Measurements from ENCODE around the gene STK32B.

DNA sequence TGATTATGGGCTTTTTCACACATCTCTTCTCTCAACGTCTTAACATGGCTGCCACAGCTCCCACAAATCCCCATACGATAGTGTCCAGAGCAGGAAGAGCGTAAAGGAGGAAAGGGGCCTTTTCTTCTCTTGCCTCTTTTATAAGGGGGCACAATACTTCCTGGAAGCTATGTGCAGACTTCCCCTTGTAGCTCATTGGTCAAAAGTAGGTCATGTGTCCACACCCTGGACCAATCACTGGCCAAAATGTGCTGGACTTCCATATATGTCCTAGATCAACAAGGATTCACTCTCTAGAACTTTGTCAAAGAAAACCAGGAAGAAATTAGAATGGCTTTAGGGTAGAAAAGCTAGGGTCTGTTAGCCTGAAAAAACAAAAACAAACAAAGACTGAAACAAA lies 26.7 kb downstream of the STK32B start:
- TF ChIP-seq POLR2A (IDR thresholded peaks at IDR 0.05; ENCODE audit: low read length), result no peak
- no peak for TF ChIP-seq GATA1 (IDR thresholded peaks at IDR 0.05; ENCODE audit: low read depth, low read length)
